Central memory CD8-positive, alpha-beta T cell (primary cell): ENCODE data around the gene BBX.
"Not testable (repeated sequence)": the region's sequence is repeated elsewhere in the genome, so short reads cannot be mapped to it uniquely, and the experiment has no call there.

Source experiments
- ATAC-seq: fragments of 150-1000 bp; cut with Tn5 transposase; replicated peaks from 2 replicates; pipeline ENCODE4 v1.10.0; 2022; ENCODE audit warnings: mild to moderate bottlenecking, moderate FRiP score, moderate number of reproducible peaks; ENCODE audit not compliant: poor library complexity, severe bottlenecking; ENCODE audit errors: extremely low read depth
- DNase-seq, 2 donors: peaks; one replicate each; pipeline ENCODE4 v3.0.0; 2021; ENCODE audit warnings: low spot score in 2 of 2
- H3K27ac Mint-ChIP-seq: one replicate; pipeline ENCODE4 v1.8.0; 2022; ENCODE audit warnings: low read depth, mild to moderate bottlenecking, moderate library complexity, mixed read lengths
- H3K27me3 Mint-ChIP-seq: one replicate; pipeline ENCODE4 v1.8.0; 2022; ENCODE audit warnings: mixed read lengths
- H3K36me3 Mint-ChIP-seq: one replicate; pipeline ENCODE4 v1.8.0; 2022; ENCODE audit warnings: mild to moderate bottlenecking, moderate library complexity, mixed read lengths; ENCODE audit not compliant: insufficient read depth
- H3K4me1 Mint-ChIP-seq: one replicate; pipeline ENCODE4 v1.8.0; 2022; ENCODE audit warnings: mixed read lengths
- H3K4me3 Mint-ChIP-seq: one replicate; pipeline ENCODE4 v1.8.0; 2022; ENCODE audit warnings: mild to moderate bottlenecking, moderate library complexity, mixed read lengths
- H3K9me3 Mint-ChIP-seq: one replicate; pipeline ENCODE4 v1.8.0; 2022; ENCODE audit warnings: mixed read lengths

Gene BBX

DNA sequence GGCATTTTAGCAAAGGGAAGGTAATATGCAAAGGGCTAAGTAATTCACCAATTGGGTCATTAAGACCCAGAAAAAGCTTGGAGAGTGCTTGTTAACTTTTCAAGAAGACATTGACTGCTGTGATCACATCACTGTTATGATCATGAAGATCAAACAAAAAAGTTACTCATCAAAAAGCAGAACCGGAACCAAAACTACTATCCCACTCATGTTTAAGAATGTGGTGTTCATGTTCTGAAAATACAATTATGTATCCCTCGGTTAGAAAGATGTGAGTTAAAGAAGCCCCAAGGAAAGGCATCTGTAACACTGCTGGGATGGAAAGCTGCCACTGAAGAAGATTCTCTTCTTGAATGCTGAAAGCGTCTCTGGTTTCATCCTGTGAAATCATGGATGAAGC, 32.6 kb downstream of the BBX start:
- Mint-ChIP-seq H3K27me3 (no peaks in the 10 kb centered on the region), H3K9me3 (no peaks in the 10 kb centered on the region), H3K36me3 (peaks cover 5% of the 10 kb centered on the region), H3K4me3 (no peak overlapping the region), H3K4me1 (peaks cover 52% of the 10 kb centered on the region), H3K27ac (no peak overlapping the region)
- ATAC-seq: no peak
- DNase-seq: no peak

DNA sequence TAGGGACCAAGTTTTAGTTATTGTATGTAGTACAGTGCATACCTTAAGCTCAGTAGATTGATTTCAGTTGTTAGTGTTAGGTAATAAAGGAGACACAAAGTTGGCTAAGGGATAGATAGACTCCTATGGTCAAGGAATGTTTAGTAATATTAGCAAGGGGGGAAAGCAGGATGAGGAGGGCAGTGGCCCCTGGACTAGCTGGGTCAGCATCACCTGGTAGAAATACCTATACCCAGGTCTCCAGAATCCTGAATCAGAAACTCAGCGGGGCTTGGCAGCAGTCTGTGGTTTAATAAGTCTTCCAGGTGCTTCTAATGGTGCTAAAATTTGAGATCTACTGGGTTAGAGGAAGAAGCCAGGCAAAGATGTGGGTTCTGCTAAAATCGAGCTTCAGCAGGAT, 35.0 kb downstream of the BBX start:
- Mint-ChIP-seq H3K4me1 (peaks cover 59% of the 10 kb centered on the region), H3K9me3 (no peaks in the 10 kb centered on the region), H3K27ac (no peak overlapping the region), H3K27me3 (no peaks in the 10 kb centered on the region), H3K4me3 (no peak overlapping the region), H3K36me3 (peaks cover 5% of the 10 kb centered on the region)
- ATAC-seq: no peak
- no peak for DNase-seq

DNA sequence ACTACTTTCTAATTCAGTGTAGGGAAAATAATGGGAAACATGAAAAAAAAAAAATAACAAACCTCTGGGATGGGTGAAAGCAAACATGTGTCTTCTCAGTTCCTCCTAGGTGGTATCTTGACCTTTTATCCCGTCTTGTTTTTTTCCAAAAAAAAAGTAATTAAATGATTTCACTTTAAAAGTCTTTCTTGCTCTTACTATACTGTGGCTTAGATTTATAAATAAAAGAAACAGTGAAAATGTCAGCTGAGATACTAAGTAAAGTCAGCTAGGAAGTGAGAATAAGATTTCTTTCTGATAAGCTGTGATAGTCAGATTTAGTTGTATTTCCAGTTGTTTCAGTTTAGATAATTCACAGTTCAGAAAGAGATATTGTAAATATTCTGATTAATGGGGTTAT, 37.4 kb downstream of the BBX start:
- no peak for ATAC-seq
- H3K4me1 Mint-ChIP-seq: peaks cover 43% of the 10 kb centered on the region
- no peak overlapping the region for H3K27ac Mint-ChIP-seq
- H3K27me3 Mint-ChIP-seq: no peaks in the 10 kb centered on the region
- H3K4me3 Mint-ChIP-seq: no peak overlapping the region
- H3K36me3 Mint-ChIP-seq: peaks cover under 1% of the 10 kb centered on the region
- no peaks in the 10 kb centered on the region for H3K9me3 Mint-ChIP-seq
- DNase-seq: no peak

DNA sequence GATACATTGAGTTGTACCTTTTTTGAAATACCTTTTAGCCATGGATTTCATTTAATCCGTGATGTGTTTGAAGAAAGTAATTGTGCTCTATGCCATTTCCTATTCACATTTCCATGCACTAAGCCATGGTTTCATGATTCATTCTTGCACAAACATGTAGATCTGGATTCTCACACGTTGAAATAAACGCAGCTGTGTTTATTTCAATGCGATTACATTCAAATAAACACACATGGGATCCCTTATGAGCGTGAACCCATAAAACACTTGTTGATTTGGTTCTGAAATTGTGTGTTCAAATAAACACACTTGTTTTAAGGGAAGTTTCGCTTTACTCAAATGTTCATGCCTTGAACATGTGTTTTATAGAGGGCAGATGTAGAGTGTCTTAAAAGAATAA, 39.2 kb downstream of the BBX start:
- Mint-ChIP-seq H3K4me1 (peaks cover 46% of the 10 kb centered on the region), H3K4me3 (no peak overlapping the region), H3K36me3 (peaks cover 1% of the 10 kb centered on the region)

DNA sequence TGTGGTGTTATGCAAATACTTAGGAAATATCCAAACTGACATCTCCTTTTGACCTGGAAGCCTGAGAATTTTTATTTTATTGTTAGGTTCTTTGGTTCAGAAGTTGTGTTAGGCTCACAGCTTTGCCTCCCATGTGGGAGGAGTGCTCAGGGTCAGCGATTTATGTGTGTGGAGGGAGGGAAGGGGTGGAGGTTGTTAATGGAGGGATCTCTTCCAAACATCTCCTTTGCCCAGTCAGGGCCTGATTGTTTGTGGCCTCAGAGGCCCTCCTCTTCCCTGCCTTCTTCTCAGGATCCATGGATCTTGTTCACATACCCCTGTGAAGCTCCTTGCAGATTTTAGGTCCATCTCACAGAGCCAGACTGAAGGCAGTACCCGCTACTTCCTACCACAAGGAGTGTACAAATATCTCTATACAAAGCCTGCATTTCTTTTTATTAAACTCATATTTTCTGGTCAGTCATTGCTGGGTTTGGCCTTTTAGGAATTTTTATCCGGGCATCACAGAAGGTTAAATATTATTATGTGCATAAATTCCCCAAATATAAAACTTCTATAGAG, 40.3 kb downstream of the BBX start:
- Mint-ChIP-seq H3K27me3 (no peaks in the 10 kb centered on the region), H3K4me3 (no peak overlapping the region), H3K4me1 (peaks cover 47% of the 10 kb centered on the region), H3K9me3 (no peaks in the 10 kb centered on the region), H3K27ac (no peak overlapping the region), H3K36me3 (peaks cover 3% of the 10 kb centered on the region)
- DNase-seq (no peak), ATAC-seq (no peak)

More for the DNA sequence above, 39.2 kb downstream of the BBX start:
- ATAC-seq (no peak), DNase-seq (no peak)
- Mint-ChIP-seq H3K27ac (no peak overlapping the region), H3K9me3 (no peaks in the 10 kb centered on the region), H3K27me3 (no peaks in the 10 kb centered on the region)

DNA sequence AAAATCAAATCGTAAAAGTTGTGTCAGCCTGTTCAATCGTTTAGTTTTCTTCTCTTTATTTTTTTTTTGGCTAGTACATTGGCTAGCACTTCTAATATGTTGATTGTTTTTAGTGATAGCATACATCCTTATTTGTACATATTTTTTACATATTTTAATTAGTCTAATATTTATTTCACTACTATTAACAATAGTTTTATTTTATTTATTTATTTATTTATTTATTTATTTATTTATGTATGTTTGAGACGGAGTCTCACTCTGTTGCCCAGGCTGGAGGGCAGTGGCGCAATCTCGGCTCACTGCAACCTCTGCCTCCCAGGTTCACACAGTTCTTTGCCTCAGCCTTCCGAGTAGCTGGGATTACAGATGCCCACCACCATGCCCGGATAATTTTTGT, 42.5 kb downstream of the BBX start:
- not testable (repeated sequence) for ATAC-seq, H3K36me3 Mint-ChIP-seq, H3K27me3 Mint-ChIP-seq, H3K27ac Mint-ChIP-seq, H3K9me3 Mint-ChIP-seq, H3K4me3 Mint-ChIP-seq, DNase-seq
- H3K4me1 Mint-ChIP-seq: peaks cover 47% of the 10 kb centered on the region

DNA sequence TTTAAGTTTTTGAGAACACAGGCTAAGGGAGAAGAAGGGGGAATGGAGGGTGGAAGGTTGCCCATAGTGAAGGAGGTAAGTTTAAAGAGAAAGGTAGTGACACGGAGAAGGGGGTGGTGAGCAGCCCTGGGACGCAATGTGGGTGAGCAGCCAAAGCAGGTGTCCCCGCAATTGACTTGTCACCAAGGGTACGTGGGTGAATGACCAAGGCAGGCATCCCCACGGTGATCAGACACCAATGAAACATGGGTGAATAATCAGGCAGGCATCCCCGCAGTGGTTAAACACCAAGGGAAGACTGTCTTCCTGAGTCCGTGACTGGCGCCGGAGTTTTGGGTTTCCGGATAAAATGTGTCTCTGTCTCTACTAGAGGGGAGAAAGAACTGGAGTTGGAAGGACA, 48.3 kb downstream of the BBX start:
- not testable (repeated sequence) for DNase-seq, H3K27me3 Mint-ChIP-seq, ATAC-seq, H3K9me3 Mint-ChIP-seq
- Mint-ChIP-seq H3K4me1 (peaks cover 48% of the 10 kb centered on the region), H3K27ac (peak overlapping the region; percentile 60), H3K36me3 (peaks cover 11% of the 10 kb centered on the region), H3K4me3 (peak overlapping the region; percentile 10)

DNA sequence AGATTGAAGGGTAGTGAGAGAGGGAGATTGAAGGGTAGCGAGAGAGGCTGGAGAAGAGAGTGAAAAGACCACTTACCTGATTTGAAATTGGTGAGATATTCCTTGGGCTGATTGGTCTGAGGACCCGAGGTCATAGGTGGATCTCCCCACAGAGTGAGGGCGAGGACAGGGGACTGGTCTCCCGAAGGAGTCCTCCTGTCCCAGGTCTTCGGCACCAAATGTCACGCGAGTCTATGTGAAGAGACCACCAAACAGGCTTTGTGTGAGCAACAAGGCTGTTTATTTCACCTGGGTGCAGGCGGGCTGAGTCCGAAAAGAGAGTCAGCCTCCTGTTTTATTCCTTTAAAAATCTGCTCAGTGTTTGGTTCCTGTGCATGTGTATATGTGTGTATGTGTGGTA, 48.7 kb downstream of the BBX start:
- Mint-ChIP-seq H3K4me3 (peak overlapping the region; percentile 10), H3K36me3 (peaks cover 11% of the 10 kb centered on the region), H3K27ac (peak overlapping the region; percentile 60), H3K4me1 (peaks cover 44% of the 10 kb centered on the region)
- H3K9me3 Mint-ChIP-seq, DNase-seq, H3K27me3 Mint-ChIP-seq, ATAC-seq: not testable (repeated sequence)

DNA sequence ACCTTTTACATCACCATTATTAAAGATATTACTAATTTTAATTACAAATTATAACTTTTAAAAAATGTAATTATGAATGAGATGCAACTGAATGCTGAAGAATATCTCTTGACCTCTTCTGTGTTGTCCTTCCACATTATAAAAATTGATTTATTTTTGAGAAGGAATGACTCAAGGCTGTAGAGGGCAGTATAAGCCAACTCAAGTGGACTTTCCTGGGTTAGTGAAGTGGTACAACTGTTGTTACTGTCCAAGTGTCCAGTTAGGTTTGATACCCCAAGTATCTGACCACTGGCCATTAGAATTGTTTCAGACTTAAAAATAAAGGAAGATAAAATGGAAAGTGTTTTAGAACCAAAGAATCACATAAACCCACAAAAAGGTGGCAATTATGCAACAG, 51.9 kb downstream of the BBX start:
- Mint-ChIP-seq H3K9me3 (no peaks in the 10 kb centered on the region), H3K36me3 (peaks cover 10% of the 10 kb centered on the region), H3K27me3 (no peaks in the 10 kb centered on the region), H3K4me3 (no peak overlapping the region), H3K4me1 (peaks cover 45% of the 10 kb centered on the region), H3K27ac (no peak overlapping the region)
- ATAC-seq: no peak
- no peak for DNase-seq

DNA sequence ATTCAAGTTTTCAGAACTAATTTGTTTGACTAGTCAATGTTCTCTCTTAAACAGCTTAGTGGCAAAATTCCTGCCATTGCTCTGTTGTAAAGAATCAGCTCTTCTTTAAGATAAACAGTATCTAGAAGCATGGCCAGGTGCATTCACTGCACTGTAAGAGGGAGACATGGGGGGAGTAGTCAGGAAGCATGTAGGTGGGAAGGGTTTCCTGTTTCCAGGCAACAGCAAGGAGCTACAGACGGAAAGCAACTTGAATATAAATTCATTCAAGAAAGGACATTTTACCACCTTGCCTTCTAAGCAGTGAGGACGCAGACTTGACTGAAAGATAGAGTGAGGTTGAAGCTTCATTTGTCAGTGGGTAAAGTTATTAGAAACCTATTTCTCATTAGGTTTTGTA, 55.3 kb downstream of the BBX start:
- H3K9me3 Mint-ChIP-seq: no peaks in the 10 kb centered on the region
- DNase-seq: no peak
- no peaks in the 10 kb centered on the region for H3K27me3 Mint-ChIP-seq
- no peak overlapping the region for H3K27ac Mint-ChIP-seq
- H3K4me3 Mint-ChIP-seq: no peak overlapping the region
- H3K36me3 Mint-ChIP-seq: no peaks in the 10 kb centered on the region
- no peak for ATAC-seq
- peaks cover 26% of the 10 kb centered on the region for H3K4me1 Mint-ChIP-seq

DNA sequence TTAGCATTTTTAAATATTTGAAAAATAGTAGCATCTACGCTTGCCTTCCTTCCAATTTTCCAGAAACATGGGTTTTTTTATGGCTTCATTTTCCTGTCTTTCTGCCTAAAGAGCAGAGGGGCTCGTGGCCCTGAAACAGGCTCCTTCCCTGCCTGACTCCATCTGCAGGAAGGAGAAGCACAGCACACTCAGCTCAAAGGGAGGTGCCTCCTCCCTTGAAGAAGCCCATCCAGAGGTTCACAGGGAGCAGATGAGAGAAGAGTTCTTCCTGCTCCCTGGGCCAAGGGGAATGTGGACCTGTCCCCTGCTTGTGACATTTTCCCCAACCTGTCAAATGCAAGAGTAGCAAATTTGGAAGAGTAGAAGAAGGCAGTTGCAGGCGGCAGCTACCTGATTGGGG, 55.8 kb downstream of the BBX start:
- Mint-ChIP-seq H3K27me3 (no peaks in the 10 kb centered on the region), H3K4me3 (no peak overlapping the region), H3K27ac (no peak overlapping the region), H3K9me3 (no peaks in the 10 kb centered on the region), H3K4me1 (peaks cover 26% of the 10 kb centered on the region), H3K36me3 (no peaks in the 10 kb centered on the region)
- DNase-seq: no peak
- no peak for ATAC-seq

DNA sequence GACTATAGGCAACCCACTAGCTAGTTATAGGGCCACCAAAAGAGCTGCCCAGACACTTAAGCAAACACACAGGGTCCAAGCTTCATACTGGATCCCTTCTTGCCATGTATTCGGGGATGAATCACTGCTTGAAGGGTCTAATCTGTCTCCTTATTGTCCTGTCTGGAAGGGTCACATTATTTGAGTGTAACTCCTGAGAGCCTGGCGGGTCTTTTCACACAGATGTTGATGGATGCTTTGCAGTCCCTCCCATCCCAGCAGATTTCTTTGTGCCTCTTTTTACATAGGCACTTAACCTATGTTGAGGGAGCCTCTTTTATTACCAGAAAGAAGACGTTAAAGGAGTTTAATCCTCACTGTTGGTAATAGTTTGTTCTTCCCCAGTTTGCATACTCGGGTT, 56.6 kb downstream of the BBX start:
- no peak for DNase-seq
- Mint-ChIP-seq H3K4me3 (no peak overlapping the region), H3K27me3 (no peaks in the 10 kb centered on the region), H3K4me1 (peaks cover 26% of the 10 kb centered on the region), H3K36me3 (no peaks in the 10 kb centered on the region), H3K27ac (no peak overlapping the region), H3K9me3 (no peaks in the 10 kb centered on the region)
- ATAC-seq: no peak

DNA sequence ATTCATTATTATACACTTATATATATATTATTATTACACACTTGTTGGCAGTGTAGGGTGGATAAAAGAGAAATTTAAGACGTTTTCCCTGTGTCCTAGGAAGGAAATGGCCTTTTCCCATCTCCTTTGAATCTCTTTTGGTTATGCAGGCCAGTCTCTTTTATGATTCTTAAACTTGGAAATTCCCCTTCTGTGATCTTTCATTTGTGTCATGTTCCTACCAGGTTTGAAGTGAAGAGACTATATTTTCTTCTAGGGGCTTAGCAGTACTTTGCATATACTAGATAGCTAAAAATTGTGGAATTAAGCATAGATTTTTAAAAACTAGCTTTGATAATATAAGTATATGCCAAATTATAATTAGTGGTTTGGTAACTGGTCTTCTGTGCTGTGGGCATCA, 58.5 kb downstream of the BBX start:
- DNase-seq (no peak), ATAC-seq (no peak)
- H3K27ac Mint-ChIP-seq: no peak overlapping the region
- H3K27me3 Mint-ChIP-seq: no peaks in the 10 kb centered on the region
- H3K4me1 Mint-ChIP-seq: peaks cover 31% of the 10 kb centered on the region
- no peak overlapping the region for H3K4me3 Mint-ChIP-seq
- H3K9me3 Mint-ChIP-seq: no peaks in the 10 kb centered on the region
- no peaks in the 10 kb centered on the region for H3K36me3 Mint-ChIP-seq

DNA sequence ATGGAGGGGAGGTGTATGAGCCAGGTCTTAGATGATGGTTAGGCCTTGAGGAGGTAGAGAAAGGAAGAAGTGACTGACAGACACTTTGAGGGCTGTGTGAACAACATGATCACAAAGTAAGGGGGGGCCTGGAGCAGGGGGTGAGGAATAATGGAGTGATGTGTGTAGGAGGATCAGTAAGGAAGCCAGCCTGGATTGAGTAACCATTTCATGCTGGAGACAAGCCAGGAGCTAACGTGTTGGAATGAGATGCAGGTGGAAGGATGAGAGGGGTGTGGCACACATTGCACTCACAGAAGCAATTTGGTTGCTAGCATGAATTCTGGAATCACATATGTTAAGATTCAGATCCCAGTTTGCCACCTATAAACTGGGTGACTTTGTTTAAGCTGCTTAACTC, 65.5 kb downstream of the BBX start:
- ATAC-seq: no peak
- H3K9me3 Mint-ChIP-seq: no peaks in the 10 kb centered on the region
- H3K36me3 Mint-ChIP-seq: peaks cover 7% of the 10 kb centered on the region

More for the DNA sequence above, 65.5 kb downstream of the BBX start:
- peaks cover 36% of the 10 kb centered on the region for H3K4me1 Mint-ChIP-seq
- no peak overlapping the region for H3K27ac Mint-ChIP-seq
- H3K4me3 Mint-ChIP-seq: no peak overlapping the region
- DNase-seq: no peak
- no peaks in the 10 kb centered on the region for H3K27me3 Mint-ChIP-seq
